ENCODE data around the gene PRSS48. TPM values are rescaled to one million over a fixed set of nuclear protein-coding genes. Genes with fewer than 3 reads are reported as not detected.
"Not testable (repeated sequence)": the region's sequence is repeated elsewhere in the genome, so short reads cannot be mapped to it uniquely, and the experiment has no call there.

PRSS48 gene
- total RNA-seq, 2 donors from 2014 or later: not detected

DNA sequence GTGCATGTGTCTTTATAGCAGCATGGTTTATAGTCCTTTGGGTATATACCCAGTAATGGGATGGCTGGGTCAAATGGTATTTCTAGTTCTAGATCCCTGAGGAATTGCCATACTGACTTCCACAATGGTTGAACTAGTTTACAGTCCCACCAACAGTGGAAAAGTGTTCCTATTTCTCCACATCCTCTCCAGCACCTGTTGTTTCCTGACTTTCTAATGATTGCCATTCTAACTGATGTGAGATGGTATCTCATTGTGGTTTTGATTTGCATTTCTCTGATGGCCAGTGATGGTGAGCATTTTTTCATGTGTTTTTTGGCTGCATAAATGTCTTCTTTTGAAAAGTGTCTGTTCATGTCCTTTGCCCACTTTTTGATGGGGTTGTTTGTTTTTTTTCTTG lies 8.1 kb upstream of the PRSS48 start:
- H3K9me3 Mint-ChIP-seq; H3K4me3 Mint-ChIP-seq; DNase-seq; ATAC-seq (replicated peaks in 1 of 2); H3K27me3 Mint-ChIP-seq (ENCODE audit: low read depth); H3K4me1 Mint-ChIP-seq (ENCODE audit: low read depth); H3K27ac Mint-ChIP-seq; H3K36me3 Mint-ChIP-seq (ENCODE audit: insufficient read depth in 2 of 2): not testable (repeated sequence)

DNA sequence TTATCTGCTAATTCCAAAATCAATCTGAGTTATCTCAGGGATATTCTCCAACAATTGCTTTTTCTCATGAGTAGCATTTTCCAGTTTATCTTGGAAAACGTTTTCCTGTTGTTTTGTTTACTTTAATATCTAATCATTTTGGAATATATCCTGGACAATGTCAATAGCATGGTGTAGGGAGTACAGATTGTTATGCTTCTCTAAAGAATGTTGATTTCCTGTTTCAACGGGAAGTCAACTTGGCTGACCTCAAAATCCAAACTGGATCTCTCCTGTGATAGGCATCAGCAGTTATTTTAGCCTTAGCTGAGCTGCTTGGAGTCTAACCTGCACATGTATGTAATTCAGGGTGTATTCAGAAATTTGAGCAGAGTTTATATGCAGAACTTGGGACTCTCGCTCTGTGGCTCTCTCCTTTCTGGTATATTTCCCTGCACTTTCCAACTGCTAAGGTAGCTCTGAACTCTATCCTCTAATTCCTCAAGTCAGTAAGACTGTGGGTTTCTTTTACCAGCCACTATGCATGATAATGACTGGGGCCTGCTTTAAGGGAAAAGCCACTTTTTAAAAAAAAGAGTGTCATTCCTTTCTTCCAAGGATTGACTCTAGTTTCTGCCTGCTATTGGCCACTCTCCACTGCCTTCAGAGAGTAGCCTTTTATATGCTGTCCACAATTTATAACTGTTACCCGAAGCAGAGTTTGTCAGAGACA lies 7.7 kb downstream of the PRSS48 start:
- Mint-ChIP-seq H3K4me1 (ENCODE audit: low read depth) (no peaks in the 10 kb centered on the region), H3K27me3 (ENCODE audit: low read depth) (peaks cover 5% of the 10 kb centered on the region), H3K36me3 (ENCODE audit: insufficient read depth in 2 of 2) (no peaks in the 10 kb centered on the region)

DNA sequence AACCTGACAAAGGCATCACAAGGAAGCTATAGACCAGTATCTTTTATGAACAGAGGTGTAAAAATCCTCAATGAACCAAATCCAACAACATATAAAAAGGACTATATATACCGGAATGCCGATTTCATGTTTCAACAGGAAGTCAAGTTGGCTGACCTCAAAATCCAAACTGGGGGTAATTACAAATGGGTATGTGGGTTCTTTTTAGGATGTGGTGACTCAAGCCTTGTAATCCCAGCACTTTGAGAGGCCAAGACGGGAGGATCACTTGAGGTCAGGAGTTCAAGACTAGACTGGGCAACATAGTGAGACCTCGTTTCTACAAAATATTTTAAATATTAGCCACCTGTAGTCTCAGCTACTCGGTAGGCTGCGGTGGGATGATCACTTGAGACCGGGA lies 10.4 kb downstream of the PRSS48 start:
- Mint-ChIP-seq H3K9me3 (no peaks in the 10 kb centered on the region), H3K36me3 (ENCODE audit: insufficient read depth in 2 of 2) (no peaks in the 10 kb centered on the region), H3K27me3 (ENCODE audit: low read depth) (peaks cover 7% of the 10 kb centered on the region), H3K4me3 (no peak overlapping the region), H3K4me1 (ENCODE audit: low read depth) (no peaks in the 10 kb centered on the region), H3K27ac (no peak overlapping the region)
- ATAC-seq (replicated peaks in 1 of 2): no peak
- no peak for DNase-seq

More for the DNA sequence above, 7.7 kb downstream of the PRSS48 start:
- ATAC-seq (replicated peaks in 1 of 2) (no peak), DNase-seq (no peak)
- Mint-ChIP-seq H3K27ac (no peak overlapping the region), H3K9me3 (no peaks in the 10 kb centered on the region), H3K4me3 (no peak overlapping the region)

DNA sequence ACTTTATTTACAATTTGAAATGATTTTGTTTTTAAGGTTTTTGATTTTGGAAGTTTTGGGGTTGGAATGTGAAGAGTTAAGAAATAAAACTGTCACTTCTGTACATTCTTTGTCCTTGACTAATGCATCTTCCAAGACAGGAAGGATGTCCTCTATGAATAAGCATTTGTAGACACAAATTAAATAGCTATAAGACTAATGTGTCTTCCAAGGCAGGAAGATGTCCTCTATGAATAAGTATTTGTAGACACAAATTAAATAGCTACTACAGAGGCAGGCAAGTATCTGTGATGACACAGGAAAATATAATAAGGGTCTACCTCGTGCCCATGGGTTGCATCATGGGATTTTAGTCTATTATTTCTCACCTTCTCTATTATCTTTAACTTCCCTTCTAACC lies 14.5 kb downstream of the PRSS48 start:
- Mint-ChIP-seq H3K9me3 (no peaks in the 10 kb centered on the region), H3K36me3 (ENCODE audit: insufficient read depth in 2 of 2) (no peaks in the 10 kb centered on the region), H3K27me3 (ENCODE audit: low read depth) (peaks cover 7% of the 10 kb centered on the region), H3K27ac (no peak overlapping the region), H3K4me3 (no peak overlapping the region), H3K4me1 (ENCODE audit: low read depth) (no peaks in the 10 kb centered on the region)
- DNase-seq (no peak), ATAC-seq (replicated peaks in 1 of 2) (no peak)

DNA sequence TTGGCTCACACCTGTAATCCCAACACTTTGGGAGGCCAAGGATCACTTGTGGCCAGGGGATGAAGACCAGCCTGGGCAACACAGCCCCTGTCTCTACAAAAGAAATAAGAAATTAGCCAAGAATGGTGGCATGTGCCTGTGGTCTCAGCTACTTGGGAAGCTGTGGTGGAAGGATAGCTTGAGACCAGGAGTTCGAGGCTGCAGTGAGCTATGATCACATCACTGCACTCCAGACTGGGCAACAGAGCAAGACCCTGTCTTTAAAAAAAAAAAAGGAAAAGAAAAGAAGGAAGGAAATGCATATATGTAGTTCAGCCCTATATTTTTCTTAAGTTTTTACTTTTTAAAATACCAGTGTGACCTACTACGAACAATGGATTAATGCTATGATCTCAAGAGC lies 15.1 kb downstream of the PRSS48 start:
- H3K36me3 Mint-ChIP-seq (ENCODE audit: insufficient read depth in 2 of 2): no peaks in the 10 kb centered on the region
- no peak overlapping the region for H3K27ac Mint-ChIP-seq
- ATAC-seq (replicated peaks in 1 of 2) (no peak), DNase-seq (no peak)
- peaks cover 7% of the 10 kb centered on the region for H3K27me3 Mint-ChIP-seq (ENCODE audit: low read depth)
- no peaks in the 10 kb centered on the region for H3K9me3 Mint-ChIP-seq
- no peak overlapping the region for H3K4me3 Mint-ChIP-seq
- no peaks in the 10 kb centered on the region for H3K4me1 Mint-ChIP-seq (ENCODE audit: low read depth)

DNA sequence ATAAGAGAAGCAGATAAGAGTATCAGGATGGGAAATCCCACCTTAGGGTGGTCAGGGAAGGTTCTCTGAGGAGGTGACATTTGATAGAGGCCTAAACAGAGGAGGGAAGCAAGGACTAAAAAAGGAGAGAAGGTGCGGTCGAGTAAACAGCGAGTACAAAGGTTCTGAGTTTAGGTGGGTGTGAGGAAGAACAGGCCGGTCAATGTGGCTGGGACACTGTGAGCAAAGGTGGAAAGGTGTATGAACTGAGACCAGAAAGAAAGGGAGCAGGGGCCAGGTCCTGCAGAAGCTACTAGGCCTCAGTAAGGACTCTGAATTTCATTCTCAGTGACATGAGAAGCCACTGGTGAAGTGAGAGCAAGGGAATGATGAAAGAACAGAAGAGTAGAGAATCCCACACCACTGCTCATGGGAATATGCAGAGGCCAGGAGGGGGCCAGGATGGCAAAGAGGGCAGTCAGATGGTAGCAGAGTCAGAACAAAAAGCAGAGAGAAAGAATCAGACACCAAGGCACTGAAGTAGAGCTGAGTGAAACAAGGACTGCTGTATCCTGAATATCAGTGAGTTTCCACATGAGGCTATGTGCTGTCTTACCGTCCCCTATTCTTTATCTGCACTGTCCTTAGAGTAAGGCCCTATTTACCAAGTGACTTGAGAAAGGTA lies 18.0 kb downstream of the PRSS48 start:
- ATAC-seq (replicated peaks in 1 of 2) (no peak), DNase-seq (no peak)
- Mint-ChIP-seq H3K27ac (no peak overlapping the region), H3K9me3 (no peaks in the 10 kb centered on the region), H3K4me3 (no peak overlapping the region), H3K27me3 (ENCODE audit: low read depth) (peaks cover 7% of the 10 kb centered on the region), H3K4me1 (ENCODE audit: low read depth) (no peaks in the 10 kb centered on the region), H3K36me3 (ENCODE audit: insufficient read depth in 2 of 2) (no peaks in the 10 kb centered on the region)

DNA sequence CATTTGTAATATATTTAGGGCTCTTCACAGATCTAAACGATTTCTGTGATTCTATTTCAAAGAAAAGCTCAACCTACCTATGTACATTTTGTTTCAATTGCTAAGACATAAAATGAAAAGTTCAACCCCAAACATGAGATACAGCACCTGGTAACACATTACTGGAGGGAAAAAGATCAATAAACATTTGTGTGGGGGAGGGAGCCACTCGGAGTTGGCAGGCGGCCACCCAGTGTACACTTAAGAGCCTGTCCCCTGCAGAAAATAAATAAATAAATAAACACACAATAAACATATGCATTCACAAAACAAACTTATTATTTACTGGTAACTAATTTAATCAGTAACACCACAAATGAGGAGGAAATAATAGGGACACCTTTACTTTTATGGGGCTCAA lies 19.3 kb downstream of the PRSS48 start:
- Mint-ChIP-seq H3K4me3 (no peak overlapping the region), H3K9me3 (no peaks in the 10 kb centered on the region), H3K36me3 (ENCODE audit: insufficient read depth in 2 of 2) (no peaks in the 10 kb centered on the region), H3K27me3 (ENCODE audit: low read depth) (peaks cover 2% of the 10 kb centered on the region), H3K27ac (no peak overlapping the region), H3K4me1 (ENCODE audit: low read depth) (no peaks in the 10 kb centered on the region)
- ATAC-seq (replicated peaks in 1 of 2): no peak
- DNase-seq: no peak

DNA sequence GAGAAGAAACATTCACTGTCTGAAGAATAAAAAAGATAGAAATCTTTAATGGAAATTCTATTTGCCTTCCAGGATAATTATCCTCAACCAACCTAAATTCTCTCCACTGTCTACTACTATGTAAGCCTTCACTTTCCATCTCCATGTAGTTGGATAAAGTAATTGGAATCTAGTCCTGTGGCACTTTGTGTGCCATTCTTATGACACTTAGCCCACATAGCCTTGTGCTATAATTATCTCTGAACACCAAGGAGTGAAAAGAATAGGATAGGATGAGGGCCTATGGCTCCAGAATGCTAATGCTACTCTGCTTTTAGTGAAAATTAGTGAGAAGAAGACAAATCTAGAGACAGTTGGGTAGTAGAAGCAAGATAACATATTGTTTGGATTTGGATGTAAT lies 20.2 kb downstream of the PRSS48 start:
- Mint-ChIP-seq H3K27ac (no peak overlapping the region), H3K27me3 (ENCODE audit: low read depth) (peaks cover 6% of the 10 kb centered on the region), H3K36me3 (ENCODE audit: insufficient read depth in 2 of 2) (no peaks in the 10 kb centered on the region), H3K9me3 (peaks cover 1 to 2% of the 10 kb centered on the region in 2 donors), H3K4me1 (ENCODE audit: low read depth) (no peaks in the 10 kb centered on the region), H3K4me3 (no peak overlapping the region)
- ATAC-seq (replicated peaks in 1 of 2) (no peak), DNase-seq (no peak)

DNA sequence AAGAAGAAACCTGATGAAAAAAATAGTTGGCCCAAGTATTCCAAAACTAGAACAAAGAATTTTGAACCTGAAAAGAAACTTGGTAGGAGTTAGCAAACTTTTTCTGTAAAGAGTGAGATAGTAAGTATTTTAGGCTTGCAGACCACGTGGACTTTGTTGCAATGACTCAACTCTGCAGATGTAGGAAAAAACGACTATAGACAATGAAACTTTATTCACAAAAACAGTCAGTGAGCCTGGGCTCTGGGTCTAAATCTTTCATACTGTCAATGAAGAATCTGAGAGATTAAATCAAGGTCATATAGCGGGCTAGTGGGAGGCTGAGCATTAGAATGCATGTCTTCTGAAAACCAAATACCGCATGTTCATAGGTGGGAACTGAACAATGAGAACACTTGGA lies 25.5 kb downstream of the PRSS48 start:
- no peaks in the 10 kb centered on the region for H3K4me1 Mint-ChIP-seq (ENCODE audit: low read depth)
- no peak overlapping the region for H3K27ac Mint-ChIP-seq
- H3K36me3 Mint-ChIP-seq (ENCODE audit: insufficient read depth in 2 of 2): no peaks in the 10 kb centered on the region
- H3K4me3 Mint-ChIP-seq: no peak overlapping the region
- H3K9me3 Mint-ChIP-seq: peaks cover 1 to 2% of the 10 kb centered on the region in 2 donors
- DNase-seq: no peak
- ATAC-seq (replicated peaks in 1 of 2): no peak
- peaks cover 6% of the 10 kb centered on the region for H3K27me3 Mint-ChIP-seq (ENCODE audit: low read depth)

DNA sequence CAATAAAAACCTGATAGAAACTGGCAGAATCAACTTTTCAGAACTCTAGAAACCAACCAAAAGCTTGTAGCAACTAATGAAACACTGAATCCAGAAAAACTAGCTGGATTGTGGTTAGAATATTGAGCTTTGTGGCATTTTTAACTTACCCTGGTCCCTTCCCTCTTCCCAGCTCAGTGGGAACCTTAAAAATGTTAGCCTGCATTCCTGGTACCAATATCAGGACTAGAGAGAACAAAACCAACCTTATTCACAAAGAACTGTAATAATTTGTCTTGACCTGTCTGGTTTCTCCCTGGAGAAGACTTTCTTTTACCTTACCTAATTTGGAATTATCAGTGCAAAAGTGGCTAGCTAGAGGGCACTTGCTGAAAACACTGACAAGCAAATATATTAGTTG lies 27.3 kb downstream of the PRSS48 start:
- Mint-ChIP-seq H3K27me3 (ENCODE audit: low read depth) (peaks cover 6% of the 10 kb centered on the region), H3K4me3 (no peak overlapping the region), H3K36me3 (ENCODE audit: insufficient read depth in 2 of 2) (no peaks in the 10 kb centered on the region), H3K9me3 (peaks cover 1 to 2% of the 10 kb centered on the region in 2 donors), H3K4me1 (ENCODE audit: low read depth) (no peaks in the 10 kb centered on the region), H3K27ac (no peak overlapping the region)
- no peak for ATAC-seq (replicated peaks in 1 of 2)
- DNase-seq: no peak

DNA sequence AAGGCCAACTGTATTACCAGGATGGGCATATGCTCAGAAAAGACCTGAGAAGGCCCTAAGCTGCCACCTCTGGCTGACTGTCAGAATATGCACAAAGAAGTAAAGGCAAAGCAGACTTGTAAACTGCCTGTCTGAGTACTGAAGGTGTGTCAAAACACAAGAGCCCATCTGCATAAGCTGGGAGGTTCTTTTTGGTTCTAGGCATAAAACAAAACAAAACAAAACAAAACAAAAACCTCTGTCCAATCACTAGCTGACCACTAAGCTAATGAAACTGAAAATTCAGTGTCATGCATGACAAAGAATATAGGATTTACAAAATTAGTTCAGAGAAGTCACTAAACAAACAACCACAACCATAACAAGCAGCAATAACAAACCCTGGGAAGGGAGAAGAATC lies 27.8 kb downstream of the PRSS48 start:
- Mint-ChIP-seq H3K4me3 (no peak overlapping the region), H3K4me1 (ENCODE audit: low read depth) (no peaks in the 10 kb centered on the region), H3K27ac (no peak overlapping the region), H3K9me3 (peaks cover 1 to 2% of the 10 kb centered on the region in 2 donors), H3K36me3 (ENCODE audit: insufficient read depth in 2 of 2) (no peaks in the 10 kb centered on the region), H3K27me3 (ENCODE audit: low read depth) (peaks cover 6% of the 10 kb centered on the region)
- no peak for DNase-seq
- no peak for ATAC-seq (replicated peaks in 1 of 2)

DNA sequence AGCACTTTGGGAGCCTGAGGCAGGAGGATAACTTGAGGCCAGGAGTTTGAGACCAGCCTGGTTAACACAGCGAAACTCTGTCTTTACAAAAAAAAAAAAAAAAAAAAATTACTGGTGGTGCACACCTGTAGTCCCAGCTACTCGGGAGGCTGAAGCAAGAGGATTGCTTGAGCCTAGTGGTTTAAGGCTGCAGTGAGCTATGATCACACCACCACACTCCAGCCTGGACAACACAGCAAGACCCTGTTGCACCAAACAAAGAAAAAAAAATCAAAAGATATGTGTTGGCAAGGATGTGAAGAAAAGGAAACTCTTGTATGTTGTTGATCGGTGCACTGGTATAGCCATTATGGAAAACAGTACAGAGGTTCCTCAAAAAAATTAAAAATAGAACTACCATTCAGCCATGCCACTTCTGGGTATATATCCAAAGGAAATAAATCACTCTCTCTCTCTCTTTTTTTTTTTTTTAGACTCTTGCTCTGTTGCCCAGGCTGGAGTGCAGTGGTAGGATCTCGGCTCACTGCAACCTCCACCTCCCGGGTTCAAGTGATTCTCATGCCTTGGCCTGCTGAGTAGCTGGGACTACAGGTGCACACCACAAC lies 33.3 kb downstream of the PRSS48 start:
- no peak overlapping the region for H3K4me3 Mint-ChIP-seq
- no peak overlapping the region for H3K27ac Mint-ChIP-seq
- no peaks in the 10 kb centered on the region for H3K27me3 Mint-ChIP-seq (ENCODE audit: low read depth)

DNA sequence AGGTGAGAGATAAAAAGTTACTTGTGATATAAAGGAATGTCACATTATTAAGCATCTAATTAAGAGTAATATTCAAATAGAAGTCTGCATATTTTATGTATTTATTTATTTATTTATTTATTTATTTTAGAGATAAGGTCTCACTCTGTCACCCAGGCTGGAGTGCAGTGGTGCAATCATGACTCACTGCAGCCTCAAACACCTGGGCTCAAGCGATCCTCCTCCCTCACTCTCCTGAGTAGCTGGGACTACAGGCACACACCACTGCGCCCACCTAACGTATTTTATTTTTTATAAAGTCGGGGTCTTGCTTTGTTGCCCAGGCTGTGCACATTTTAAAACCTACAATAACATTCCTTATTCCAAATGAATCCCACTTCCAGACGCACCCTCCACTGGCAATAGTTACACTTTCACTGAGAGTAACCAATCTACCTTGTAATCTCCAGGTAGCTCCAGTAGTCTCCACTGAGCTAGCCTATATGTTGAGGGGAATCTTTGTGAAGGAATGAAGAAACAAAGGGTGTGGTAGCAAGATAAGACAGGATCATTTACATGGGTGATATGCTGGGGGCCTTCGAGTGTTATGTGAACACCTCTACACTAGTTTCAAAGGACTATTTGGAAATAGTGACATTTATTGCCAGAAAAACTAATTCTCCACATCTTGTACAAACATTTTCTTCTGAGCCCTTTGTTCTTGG lies 36.5 kb downstream of the PRSS48 start:
- H3K36me3 Mint-ChIP-seq (ENCODE audit: insufficient read depth in 2 of 2): no peaks in the 10 kb centered on the region
- no peak for DNase-seq
- H3K9me3 Mint-ChIP-seq: no peaks in the 10 kb centered on the region
- H3K4me1 Mint-ChIP-seq (ENCODE audit: low read depth): no peaks in the 10 kb centered on the region
- no peak overlapping the region for H3K27ac Mint-ChIP-seq
- H3K27me3 Mint-ChIP-seq (ENCODE audit: low read depth): peaks cover 5% of the 10 kb centered on the region
- no peak overlapping the region for H3K4me3 Mint-ChIP-seq
- no peak for ATAC-seq (replicated peaks in 1 of 2)

More for the DNA sequence above, 33.3 kb downstream of the PRSS48 start:
- ATAC-seq (replicated peaks in 1 of 2): no peak
- Mint-ChIP-seq H3K9me3 (no peaks in the 10 kb centered on the region), H3K36me3 (ENCODE audit: insufficient read depth in 2 of 2) (no peaks in the 10 kb centered on the region), H3K4me1 (ENCODE audit: low read depth) (no peaks in the 10 kb centered on the region)
- no peak for DNase-seq

All from activated T-cell treated with anti-CD3 and anti-CD28 coated beads, Interleukin-2, amount 50 U/mL, for 72 hours (primary cell).